GM12878 (cell line): Measurements from ENCODE around the gene MEAK7.

ENCODE experiments used
- POLR2A ChIP-seq: IDR thresholded peaks from 2 replicates; pipeline ENCODE4 v1.6.1; 2011; ENCODE audit warnings: low read depth, mild to moderate bottlenecking, low read length
- POLR2AphosphoS5 ChIP-seq: IDR thresholded peaks from 2 replicates; pipeline ENCODE4 v1.6.1; 2011; ENCODE audit warnings: mild to moderate bottlenecking, low read length, inconsistent platforms
- RUNX3 ChIP-seq: IDR thresholded peaks from 2 replicates; pipeline ENCODE4 v1.6.1; 2012; ENCODE audit warnings: low read length, inconsistent platforms
- SMC3 ChIP-seq: IDR thresholded peaks from 2 replicates; pipeline ENCODE4 v1.6.1; 2011; ENCODE audit warnings: low read length, improper control_type of control experiment, borderline replicate concordance
- SPI1 ChIP-seq: IDR thresholded peaks from 2 replicates; pipeline ENCODE4 v1.6.1; 2011; ENCODE audit warnings: low read depth, mild to moderate bottlenecking, low read length, moderate library complexity, borderline replicate concordance; ENCODE audit not compliant: insufficient read depth

- no peak for TF ChIP-seq POLR2AphosphoS5
- TF ChIP-seq SPI1 = no peak
- TF ChIP-seq POLR2A = no peak
- TF ChIP-seq SMC3 = peak; percentile 49; the same call in 1 of the 2 replicates
- no peak for TF ChIP-seq RUNX3
These were observed 19.7 kb downstream of the MEAK7 start for GRCh38 chr16:84484579-84485254.
